AML-193 (cell line): ENCODE results near the gene GATA5.
"Not testable (repeated sequence)": the region's sequence is repeated elsewhere in the genome, so short reads cannot be mapped to it uniquely, and the experiment has no call there.

Experiments
- DNase-seq, 2 experiments: peaks; one replicate each; lab custom pipeline; 2025; lab: John Stamatoyannopoulos, UW

Gene GATA5

DNA sequence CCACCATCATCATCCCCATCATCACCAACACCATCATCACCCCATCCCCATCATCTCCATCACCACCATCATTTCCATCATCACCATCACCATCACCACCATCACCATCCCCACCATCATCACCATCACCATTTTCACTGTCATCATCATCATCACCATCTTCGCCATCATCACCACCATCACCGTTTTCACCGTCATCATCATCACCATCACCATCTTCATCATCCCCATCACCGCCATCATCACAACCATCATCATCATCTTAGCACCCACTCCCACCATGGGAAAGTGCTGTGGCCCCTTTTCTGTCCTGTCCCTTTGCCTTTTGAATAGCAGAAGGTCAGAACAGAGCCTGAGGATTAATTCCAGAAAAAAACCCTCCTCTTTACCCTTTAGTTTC lies 28.5 kb upstream of the GATA5 start:
- no peak for DNase-seq

DNA sequence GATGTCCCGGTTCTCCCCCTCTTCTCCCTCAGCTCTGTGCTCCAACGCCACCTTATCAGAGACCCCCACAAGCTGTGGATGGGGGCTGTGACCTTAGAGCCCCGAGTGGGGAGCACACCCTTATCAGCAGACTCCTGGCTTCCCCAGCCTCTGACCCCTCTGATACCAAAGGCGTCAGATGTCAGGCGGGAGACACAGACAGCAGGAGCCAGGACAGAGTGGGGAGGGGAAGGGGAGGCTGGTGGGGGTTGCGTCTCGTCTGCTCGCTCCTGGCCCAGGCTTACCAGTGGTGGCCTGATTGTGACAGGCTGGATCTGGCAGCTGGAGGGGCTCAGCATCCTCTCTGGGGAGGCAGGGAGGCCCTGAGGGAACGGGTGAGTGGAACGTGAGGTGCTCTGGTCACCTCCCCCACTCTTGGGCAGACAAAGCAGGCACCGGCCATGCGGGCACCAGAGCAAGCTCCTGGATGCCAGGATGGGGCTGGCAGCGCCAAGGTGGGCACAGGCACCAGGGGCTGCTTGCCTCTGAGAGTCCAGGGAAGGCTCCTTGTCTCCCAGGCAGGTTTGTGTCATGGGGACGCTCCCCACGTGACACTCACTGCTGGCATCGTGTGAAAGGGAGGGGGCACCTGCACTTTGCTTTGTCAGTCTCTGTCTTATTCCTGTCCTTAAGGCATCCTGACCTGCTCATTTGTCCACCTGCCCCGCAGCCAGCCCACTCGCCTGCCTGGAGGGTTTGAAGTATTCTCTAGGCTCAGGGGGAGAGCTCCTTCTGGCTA lies 27.8 kb upstream of the GATA5 start:
- no peak for DNase-seq

DNA sequence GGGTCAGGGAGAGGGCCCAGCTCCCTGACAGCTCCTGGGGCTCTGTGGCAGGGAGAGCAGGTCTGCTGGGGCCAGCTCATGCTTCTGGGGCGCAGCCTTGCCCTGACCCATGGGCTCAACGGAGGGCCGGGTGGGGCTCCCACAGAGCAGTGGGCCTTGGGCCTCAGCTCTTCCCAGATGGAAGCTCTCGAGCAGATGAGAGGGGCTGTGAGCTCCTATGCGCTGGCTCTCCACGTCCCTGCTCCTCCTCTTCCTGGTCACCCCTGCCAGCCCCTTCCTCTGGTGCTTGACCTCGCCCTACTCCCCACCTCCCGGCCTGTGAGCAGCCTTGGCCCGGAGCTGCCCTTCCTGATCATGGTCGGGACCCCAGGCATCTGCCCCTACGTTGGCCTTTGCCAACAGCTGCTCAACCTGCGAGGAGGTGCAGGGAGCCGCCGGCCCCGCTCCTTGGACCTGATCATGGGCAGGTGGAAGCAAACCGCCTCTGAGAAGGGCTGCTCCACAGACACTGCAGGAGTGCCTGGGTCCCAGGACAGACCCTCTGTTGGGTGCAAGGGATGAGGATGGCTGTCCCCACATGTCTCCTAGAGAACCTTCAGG lies 26.8 kb upstream of the GATA5 start:
- DNase-seq = no peak

DNA sequence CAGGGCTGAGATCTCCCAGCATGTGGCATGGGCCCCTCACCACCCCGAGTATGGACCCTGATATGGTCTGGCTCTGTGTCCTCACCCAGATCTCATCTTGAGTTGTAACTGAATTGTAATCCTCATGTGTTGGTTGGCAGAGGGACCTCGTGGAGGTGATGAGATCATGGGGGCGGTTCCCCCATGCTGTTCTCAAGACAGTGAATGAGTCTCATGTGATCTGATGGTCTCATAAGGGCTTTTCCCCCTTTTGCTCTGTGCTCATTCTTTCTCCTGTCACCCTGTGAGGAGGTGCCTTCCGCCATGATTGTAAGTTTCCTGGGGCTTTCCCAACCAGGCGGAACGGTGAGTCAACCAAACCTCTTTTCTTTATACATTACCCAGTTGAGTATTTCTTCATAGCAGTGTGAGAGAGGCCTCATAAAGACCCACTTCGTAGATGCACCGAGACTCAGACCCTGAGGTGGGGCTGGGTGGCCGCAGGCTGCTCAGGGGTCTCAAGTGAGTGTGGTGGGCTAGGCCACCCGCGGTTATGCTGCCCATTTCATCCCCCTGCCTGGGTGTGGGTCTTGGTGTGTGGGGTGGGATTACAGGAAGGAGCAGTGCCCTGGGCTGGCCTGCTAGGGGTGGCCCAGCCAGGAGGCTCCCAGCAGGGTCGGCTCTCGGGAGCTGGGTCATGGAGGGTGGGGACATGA lies 26.2 kb upstream of the GATA5 start:
- no peak for DNase-seq

DNA sequence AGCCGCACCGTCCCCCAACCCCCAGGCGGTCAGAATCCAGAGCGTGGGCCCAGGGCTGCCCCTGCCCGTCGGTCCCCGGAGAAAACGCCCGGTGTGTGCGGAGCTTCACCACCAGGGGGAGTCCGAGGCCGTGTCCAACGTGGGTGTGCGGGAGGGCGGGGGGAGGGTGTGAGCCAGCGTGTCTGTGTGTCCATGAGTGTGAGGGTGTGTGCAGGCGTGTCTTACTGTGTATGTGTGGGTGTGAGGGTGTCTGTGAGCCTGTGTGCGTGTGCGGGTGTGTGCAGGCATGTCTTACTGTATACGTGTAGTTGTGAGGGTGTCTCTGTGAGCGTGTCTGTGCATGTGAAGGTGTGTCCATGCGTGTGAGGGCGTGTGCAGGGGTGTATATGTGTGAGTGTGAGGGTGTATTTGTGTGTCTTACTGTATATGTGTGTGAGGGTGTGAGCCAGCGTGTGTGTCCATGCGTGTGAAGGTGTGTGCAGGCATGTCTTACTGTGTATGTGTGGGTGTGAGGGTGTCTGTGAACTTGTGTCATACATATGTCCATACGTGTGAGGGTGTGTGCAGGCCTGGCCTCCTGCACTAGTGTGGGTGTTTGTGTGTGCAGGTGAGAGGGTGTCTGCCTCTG lies 24.6 kb upstream of the GATA5 start:
- DNase-seq = peak; percentile 49 to 58

DNA sequence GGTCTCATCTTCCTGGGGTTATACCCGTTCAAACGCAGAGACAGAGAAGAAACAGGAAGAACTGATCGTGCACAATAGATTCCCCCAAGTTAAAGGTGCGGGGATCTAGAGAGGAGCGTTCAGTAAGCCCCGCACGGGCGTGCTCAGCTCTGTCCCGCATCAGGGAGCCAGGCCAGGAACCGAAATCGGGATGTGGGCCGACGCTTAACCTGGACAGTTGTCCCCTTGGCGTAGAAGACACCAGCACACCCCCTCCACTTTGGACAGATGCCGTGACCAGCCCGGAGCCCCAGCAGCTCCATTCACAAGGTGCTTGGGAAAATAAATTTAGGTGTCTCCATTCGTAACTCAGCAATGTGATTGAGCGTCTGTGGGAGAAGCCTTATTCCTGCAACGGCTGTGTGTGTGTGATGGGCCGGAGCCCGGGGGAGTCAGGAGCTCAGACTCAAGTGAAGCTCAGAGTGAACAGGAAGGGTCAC lies 24.0 kb upstream of the GATA5 start:
- DNase-seq = no peak

DNA sequence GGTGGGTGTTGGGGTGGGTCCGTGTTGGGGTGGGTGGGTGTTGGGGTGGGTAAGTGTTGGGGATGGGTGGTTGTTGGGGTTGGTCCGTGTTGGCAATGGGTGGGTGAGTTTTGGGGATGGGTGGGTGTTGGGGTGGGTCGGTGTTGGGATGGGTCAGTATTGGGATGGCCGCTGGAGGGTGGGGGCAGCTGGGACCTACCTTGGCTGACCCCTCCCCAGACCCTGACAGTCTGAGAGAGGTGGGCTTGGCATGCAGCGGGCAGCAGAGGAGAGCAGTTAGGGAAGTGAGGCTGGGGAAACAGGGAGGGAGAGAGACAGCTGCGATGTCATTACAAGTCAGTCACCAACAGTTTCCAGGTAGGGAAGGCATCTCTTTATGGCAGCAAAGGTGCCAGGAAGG lies 23.1 kb upstream of the GATA5 start:
- no peak for DNase-seq

DNA sequence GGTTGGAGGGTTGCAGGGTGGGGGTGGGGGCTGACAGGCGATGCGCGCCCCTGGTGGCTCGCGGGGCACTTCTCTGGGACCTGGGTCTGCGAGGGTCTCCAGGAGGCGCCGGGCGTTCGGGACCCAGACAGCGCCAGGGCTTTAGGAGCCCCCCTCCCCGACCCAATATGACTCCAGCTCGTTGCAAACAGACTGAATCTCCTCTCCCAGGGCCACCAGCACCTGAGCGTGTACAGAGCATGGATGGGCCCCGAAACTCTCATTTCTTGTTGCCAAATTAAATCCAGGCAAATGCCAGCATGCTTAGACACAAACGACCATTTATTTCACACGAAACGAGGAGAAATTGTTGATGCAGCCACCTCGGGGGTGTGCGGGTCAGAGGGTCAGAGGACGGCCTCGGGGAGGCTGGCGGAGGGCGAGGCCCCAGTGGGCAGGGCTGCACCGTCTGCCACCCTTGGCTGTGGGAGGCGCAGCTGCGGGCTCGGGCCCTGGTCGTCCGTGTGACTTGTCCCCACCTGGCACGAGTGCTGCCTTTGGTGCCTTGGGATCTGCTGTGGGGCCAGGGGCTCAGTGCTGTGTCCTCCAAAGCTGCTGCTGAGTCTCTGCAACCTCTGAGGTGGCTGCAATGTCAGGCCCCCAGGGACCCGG lies 20.9 kb upstream of the GATA5 start:
- no peak for DNase-seq

DNA sequence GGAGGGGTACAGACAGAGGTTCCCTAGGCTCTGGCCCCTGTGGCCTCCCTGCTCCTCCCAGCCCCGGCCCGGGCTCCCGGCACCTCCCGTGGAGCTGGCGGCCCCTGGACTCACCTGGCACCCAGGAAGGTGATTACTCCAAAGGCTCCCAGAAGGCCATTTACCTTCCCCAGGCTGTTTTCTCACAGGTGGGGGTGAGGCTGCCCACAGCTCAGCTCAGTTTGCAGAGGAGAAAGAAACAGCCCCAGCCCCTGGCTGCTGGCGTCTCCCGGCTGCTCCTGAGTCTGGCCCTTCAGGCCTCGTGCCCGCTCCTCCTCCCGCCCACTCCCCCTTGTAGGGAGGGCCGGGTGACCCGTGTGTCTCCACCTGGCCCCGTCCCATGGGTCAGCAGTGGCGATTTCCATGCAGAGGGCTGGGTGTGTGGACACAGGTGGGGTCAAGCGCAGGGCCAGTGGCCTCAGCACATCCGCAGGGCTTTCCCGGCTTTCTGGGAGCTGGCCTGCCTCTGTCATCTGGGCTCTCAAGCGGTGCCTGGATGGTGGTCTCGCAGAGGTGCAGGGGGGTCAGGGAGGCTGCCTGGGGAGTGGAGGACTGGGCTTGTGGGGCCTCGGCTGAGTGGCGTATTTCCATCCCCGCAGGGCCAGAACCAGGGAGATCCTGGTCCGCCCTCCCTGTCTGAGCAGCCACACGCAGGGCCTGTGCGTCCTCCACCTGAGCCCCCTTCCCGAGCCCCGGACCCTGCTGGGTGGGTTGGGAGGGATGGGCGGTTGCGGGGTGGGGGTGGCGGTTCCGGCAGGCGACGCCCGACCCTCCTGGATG lies 20.2 kb upstream of the GATA5 start:
- DNase-seq = no peak

DNA sequence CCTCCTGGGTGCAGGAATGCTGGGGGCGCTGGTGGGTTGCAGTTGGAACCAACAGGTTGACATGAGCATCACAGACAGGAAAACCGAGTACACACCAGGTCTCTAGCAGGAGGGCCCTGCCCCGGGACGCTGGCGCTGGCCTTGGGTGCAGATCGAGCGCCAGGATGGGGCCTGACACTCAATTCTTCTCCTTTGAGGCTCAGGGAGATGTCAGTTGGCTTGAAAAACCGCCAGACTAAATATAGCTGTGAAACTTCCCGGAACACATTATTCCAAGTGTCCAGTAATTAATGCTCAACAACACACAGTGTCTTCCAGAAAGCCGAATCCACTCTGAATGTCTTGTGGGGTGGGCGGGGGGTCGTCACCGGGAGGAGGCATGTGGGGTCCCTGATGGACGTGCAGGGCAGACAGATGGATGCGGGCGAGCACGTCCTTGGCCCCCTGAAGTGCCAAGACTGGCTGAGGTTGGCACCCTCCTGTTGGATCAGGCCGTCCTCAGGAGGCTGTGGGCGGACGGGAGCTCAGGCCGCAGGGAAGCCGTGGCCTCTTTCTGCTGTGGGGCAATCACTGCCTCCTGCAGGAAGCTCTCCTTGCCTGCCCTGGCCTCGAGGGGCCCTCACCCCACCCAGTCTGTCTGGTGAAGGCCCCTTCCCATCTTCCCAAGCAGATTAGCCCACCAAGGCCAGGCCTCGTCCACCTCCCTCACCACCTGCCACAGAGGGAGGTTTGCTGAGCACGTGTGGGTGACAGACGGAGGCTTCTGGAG lies 19.4 kb upstream of the GATA5 start:
- no peak for DNase-seq

DNA sequence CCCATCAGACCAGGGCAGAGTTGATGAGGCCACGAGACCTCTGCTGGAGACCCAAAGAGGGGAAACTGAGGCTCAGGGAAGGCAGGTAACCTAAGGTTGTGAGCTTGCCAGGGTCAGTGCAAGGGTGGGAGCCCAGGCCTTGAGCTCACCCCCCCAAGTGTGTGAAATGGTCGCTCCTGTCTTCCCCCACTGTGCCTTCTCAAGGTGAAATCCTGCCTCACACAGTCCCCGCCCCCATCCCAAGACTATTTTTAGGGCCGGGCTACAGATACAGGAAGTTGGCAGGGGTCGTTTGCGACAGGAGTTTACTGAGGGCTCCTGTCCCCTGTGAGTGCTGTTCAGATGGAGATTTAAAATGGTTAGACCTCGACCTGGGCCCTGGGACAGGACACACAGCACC lies 18.7 kb upstream of the GATA5 start:
- DNase-seq = no peak

DNA sequence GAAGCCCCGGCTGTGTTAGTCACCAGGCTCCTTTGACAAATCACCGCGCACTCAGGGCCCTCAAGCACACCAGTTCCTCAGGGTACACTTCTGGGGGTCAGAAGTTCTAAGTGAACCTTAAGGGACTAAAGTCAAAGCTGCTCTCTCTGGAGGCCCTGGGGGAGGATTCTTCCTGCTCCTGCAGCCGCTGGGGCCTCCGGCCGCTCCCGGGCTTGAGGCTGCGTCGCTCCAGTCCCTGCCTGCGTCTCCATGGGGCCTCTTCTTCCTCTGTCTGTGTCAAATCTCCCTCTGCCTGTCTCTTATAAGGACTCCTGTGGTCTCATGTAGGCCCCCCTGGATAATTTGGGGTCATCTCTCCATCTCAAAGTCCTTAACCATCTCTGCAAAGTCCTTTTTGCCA lies 18.1 kb upstream of the GATA5 start:
- DNase-seq = no peak

DNA sequence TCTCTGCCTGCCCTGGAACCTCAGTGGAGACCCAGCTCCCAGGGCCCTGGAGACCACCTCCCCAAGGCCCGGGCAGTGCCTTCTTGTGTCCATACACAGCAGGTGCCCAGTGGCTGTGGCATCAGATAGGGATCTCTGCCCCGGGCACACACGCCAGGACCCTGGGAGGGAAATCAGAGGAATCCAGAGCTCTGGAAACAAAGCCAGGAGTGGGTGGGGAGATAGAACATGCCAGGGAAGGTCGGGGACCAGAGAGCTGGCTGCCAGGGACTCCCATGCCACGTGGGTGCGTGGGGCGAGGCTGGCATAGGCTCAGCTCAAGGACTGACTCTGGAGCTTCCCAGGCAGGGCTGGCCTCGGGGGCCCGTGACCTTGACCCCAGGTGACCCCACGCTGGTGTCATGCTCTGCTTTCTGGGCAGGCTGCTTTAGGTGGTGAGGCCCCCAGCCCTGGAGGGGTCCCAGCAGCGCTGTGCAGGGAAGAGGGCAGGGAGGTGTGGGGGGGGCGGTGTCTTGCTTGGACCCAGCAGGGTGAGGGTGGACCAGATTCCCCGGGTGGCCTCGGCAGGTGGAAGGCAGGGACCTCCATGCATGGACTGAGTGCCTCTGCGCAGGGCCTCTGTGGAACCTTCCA lies 17.6 kb upstream of the GATA5 start:
- DNase-seq = no peak

DNA sequence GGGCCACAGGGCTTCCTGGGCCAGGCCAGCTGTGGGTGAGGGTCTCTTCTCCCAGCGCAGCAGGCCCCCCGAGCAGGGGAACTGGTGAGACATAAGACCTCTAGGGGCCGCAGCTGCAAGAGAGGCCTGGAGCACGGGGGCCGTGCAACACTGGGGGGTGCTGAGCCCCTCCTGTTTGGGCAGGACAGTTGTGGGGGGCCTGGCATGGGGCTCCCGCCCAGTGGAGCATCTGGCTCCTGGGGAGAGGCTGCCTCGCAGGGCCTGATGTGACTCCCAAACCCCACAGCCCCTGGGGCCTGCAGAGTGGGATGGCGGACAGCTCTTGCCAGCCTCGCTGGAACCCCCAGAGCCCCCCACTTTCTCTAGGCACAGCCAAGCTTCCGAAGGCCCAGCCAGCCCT lies 16.9 kb upstream of the GATA5 start:
- DNase-seq = no peak

DNA sequence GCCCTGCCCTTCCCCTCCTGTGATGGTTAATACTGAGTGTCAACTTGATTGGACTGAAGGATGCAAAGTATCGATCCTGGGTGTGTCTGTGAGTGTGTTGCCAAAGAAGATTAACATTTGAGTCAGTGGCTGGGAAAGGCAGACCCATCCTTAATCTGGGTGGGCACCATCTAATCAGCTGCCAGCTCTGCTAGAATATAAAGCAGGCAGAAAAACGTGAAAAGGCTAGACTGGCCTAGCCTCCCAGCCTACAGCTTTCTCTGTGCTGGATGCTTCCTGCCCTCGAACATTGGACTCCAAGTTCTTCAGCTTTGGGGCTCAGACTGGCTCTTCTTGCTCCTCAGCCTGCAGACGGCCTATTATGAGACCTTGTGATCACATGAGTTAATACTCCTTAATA lies 15.0 kb upstream of the GATA5 start:
- DNase-seq = not testable (repeated sequence)

DNA sequence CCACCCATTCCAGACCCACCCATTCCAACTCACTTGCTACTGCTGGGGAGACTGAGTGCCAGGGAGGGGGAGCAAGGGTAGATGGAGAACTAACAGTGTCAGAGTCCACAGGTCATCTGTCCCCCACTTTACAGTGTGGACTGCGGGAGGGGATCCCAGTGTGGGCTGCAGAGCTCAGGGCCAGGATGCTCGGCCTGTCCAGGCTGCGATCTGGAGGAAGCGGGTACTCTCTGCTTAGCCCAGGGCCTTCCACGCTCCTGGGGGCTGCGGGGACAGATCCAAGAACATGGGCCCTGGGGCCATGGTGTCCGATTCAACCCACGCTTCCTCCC lies 14.1 kb upstream of the GATA5 start:
- DNase-seq = no peak

DNA sequence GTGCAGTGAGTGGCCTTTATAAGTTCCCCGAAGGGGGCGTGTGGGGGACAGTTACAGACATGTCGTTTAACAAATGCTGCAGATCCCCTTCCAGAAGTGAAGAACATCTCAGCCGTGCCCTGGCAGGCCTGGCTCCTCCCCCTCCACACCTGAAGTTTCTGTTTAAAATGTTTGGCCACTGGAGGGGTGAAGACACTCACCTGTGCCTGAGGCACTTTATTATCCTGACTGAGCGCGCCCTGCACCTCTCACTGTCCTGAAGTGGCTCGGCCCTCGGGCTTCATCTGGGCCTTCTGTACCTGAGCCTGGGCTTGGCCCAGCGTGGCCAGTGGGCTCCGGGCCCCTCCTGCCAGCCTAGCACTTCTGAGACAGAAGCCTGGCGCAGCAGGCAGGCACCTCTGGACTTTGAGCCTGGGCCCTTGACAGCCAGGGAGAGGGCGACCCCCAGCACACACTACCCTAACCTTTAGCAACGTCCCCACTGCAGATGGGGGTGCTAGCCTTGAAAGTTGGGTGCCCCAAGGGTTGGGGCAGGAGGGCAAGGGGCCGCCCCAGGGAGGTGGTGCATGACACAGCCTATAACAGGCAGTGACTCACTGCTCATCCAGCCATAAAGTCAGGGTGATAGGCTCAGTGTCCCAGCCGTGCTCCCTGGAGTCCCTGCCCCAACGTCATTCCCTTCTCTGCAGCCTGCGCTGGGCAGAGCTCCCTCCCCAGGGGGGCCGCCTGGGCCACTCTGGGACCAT lies 13.6 kb upstream of the GATA5 start:
- DNase-seq = no peak

DNA sequence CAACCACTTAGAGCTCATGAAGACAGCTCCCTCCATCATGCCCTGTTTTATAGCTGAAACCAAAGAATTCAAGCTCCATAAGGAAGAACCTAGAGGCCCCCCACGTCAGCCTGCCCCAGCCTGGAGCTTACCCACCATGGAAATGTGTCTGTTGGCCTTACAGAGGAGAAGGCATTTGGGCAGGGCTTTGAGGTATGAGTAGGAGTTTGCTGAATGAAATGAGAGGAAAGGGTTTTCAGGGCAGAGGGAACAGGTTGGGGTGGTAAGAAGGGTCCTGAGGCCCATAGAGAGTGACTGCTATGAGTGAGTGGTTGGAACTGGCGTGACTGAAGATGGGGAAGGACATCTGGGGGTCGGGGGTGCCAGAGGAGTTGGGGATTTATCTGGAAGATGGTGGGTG lies 12.7 kb upstream of the GATA5 start:
- DNase-seq = no peak

DNA sequence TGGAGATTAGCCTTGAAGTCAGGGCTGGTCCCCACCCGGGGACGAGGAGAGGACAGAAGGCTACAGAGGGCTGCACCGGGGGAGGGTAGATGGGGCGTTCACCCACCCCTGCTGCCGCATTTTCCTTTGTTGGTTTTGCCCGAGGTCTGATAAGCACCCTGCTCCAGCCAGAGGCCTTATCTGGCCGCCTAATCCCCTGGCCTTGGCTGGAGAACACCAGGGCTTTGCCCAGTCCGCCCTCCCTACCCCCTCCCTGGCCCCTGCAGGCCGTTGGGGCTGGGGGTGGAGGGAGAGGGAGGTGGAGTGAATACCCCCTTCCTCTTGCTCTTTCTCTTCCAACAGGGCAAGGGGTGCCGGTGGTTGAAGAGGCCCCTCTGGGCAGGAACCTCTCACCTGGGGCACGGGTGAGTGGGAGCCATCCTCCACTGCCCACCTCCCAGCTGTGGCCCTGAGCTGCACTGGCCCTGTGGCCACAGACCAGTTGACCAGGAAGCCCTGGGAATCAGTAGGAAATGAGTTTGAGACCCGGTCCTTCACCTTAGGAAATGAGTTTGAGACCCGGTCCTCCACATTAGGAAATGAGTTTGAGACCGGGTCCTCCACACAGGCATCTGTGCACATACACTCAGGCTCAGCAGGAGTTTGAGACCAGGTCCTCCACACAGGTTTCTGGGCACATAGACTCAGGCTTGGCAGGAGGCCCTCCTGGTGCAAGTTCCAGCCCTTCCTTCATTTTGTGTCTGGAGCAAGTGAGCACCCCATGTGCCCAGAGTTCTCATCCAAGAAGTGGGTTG lies 12.0 kb upstream of the GATA5 start:
- no peak for DNase-seq
